Stimulated activated CD4-positive, alpha-beta T cell treated with anti-CD3 and anti-CD28 coated beads, Interleukin-2, amount 100 ng/mL, for 4 hours (primary cell): ENCODE data around the gene PLA2G12B.
"Not testable (repeated sequence)": the region's sequence is repeated elsewhere in the genome, so short reads cannot be mapped to it uniquely, and the experiment has no call there.

Experiments used
- DNase-seq: peaks from one replicate; pipeline ENCODE4 v3.0.0-alpha.2; 2020; ENCODE audit warnings: low read depth

Gene PLA2G12B

DNA sequence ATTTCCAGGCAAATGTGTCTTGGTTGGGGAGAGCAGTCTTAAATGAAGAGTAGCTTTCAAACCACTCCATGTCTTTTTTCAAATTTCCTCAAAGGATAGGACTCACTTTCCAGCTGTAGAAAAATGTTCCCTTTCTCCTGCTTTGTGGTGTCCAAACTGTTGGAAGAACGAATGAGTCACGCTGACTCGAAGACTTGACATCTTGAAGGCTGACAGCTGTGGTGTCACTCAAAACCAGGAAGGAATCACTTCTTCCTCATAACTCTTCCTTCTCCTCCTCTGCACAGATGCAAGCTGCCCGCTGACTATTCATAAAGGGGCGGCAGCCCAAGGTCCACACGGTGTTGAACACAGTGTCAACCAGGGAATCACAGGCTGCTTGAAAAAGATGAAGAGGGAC, 19.2 kb downstream of the PLA2G12B start:
- DNase-seq: no peak

- DNase-seq: no peak
These were observed 22.2 kb downstream of the PLA2G12B start for GRCh38 chr10:72932259-72933015.

GRCh38 chr10:72930276-72930675, 24.3 kb downstream of the PLA2G12B start:
- DNase-seq: no peak

GRCh38 chr10:72928798-72929197, 25.8 kb downstream of the PLA2G12B start:
- DNase-seq: no peak

DNA sequence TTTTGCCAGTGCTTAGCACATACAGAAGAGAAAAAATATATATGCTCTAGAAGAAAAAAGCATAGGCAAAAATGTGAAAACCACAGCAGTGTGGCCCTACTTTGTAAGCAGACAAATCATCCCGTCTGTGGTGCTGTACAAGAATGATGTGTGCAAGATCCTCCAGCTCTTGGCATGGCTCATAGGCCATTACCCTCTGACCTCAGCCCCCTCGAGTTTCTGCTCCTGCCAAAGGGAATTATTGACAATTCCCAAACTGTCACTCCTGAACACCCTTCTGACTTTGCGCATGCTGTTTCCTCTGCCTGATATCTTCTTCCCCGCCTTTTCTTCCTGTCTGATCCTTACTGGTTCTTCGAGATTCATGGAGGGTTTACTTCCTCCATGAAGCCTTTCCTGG, 27.1 kb downstream of the PLA2G12B start:
- no peak for DNase-seq

DNA sequence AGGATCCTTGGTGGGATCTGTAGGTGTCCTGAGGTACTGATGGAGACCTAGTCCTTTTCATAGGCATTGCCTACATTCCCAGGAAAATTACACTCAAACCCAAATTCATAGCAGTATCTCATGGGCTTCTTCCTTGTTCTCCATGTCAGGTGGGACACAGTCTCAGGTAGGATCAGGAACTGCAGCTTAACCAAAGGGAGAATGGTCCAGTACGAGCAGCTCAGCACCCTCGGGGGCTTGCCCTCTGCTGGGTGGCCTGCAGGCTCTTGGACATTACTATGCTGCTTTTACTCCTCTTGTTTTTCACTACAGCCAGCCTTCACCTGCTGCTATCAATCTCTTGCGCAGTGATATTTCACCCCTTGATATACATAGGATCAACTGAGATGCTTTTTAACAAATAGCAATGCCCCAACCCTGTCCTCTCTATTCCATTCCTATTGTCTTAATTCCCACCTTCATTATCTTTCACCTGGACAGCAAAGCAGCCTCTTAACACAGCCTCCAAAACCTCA, 28.6 kb downstream of the PLA2G12B start:
- no peak for DNase-seq

GRCh38 chr10:72924351-72924750, 30.3 kb downstream of the PLA2G12B start:
- DNase-seq: no peak

GRCh38 chr10:72921147-72921683, 33.4 kb downstream of the PLA2G12B start:
- not testable (repeated sequence) for DNase-seq

DNA sequence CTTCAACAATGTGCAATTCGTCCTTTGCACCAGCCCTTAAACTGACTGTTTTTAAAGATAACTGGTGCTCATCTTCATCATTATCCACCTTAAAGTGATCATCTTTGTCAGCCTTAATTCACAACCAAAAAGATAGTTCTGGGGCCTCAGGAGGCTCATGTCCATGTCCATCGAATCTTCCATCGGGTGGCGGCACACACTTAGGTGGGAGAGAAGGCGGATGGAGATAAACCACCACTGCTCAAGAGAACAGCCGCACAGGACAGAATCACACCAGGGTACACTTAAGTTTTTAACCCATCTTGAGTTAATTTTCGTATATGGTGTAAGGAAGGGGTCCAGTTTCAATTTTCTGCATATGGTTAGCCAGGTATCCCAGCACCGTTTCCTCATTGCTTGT, 36.3 kb downstream of the PLA2G12B start:
- no peak for DNase-seq

DNA sequence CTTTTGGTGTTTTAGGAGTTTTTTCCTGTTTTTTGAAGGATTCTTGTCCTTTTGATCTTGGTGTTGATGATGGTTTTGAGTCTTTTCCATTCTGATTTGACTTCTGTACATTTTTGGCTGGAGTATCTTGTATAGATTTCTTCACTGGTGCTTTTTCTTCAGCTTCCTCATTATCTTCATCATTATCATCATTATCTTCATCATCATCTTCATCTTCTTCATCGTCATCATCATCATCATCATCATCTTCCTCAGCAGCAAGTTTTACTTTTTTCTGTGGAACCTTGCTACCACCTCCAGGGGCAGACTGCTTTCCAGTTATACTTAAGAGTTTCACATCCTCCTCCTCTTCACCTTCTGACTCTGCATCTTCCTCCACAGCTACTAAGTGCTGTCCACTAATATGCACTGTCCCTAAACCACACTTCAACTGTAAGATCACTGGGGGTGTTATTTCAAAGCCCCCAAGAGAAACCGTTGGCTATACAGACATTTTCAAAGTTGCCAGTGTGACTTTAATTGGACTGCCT, 36.7 kb downstream of the PLA2G12B start:
- DNase-seq: not testable (repeated sequence)

GRCh38 chr10:72917201-72917600, 37.4 kb downstream of the PLA2G12B start:
- not testable (repeated sequence) for DNase-seq

- DNase-seq: no peak
These were observed 41.3 kb downstream of the PLA2G12B start for GRCh38 chr10:72913287-72913686.

GRCh38 chr10:72912736-72913135, 41.9 kb downstream of the PLA2G12B start:
- DNase-seq: no peak

- no peak for DNase-seq
These were observed 42.8 kb downstream of the PLA2G12B start for GRCh38 chr10:72911758-72912157.

- no peak for DNase-seq
These were observed 43.9 kb downstream of the PLA2G12B start for GRCh38 chr10:72910705-72911104.

DNA sequence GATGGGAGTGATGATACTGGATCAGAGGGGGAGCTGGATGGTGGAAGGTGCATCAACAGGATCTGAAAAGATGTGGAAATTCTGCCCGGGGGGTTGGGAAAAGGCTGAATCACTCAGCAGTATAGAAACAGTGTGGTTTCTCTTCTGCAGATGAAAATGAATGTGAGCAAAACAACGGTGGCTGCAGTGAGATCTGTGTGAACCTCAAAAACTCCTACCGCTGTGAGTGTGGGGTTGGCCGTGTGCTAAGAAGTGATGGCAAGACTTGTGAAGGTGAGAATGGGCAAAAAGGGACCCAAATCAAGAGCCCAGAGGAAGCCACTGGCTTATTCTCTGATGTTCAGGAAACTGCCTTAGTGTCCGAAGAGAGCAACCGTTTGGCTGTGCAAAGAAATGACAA, 48.2 kb downstream of the PLA2G12B start:
- DNase-seq: no peak

- DNase-seq: no peak
These were observed 49.8 kb downstream of the PLA2G12B start for GRCh38 chr10:72904806-72905205.

DNA sequence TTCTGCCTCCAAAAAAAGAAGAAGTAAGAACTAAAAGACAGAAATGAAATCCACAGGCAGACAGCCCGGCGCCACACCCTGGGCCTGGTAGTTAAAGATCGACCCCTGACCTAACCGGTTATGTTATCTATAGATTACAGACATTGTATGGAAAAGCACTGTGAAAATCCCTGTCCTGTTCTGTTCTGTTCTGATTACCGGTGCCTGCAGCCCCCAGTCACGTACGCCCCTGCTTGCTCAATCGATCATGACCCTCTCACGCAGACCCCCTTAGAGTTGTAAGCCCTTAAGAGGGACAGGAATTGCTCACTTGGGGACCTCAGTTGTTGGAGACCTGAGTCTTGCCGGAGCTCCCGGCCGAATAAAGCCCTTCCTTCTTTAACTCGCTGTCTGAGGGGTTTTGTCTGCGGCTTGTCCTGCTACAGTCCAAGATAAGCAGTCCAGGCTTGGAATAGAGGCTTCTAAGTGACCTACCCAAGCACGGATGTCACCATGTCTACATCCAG, 50.6 kb downstream of the PLA2G12B start:
- not testable (repeated sequence) for DNase-seq

- no peak for DNase-seq
These were observed 55.1 kb downstream of the PLA2G12B start for GRCh38 chr10:72899545-72899944.

GRCh38 chr10:72898616-72899015, 56.0 kb downstream of the PLA2G12B start:
- no peak for DNase-seq

DNA sequence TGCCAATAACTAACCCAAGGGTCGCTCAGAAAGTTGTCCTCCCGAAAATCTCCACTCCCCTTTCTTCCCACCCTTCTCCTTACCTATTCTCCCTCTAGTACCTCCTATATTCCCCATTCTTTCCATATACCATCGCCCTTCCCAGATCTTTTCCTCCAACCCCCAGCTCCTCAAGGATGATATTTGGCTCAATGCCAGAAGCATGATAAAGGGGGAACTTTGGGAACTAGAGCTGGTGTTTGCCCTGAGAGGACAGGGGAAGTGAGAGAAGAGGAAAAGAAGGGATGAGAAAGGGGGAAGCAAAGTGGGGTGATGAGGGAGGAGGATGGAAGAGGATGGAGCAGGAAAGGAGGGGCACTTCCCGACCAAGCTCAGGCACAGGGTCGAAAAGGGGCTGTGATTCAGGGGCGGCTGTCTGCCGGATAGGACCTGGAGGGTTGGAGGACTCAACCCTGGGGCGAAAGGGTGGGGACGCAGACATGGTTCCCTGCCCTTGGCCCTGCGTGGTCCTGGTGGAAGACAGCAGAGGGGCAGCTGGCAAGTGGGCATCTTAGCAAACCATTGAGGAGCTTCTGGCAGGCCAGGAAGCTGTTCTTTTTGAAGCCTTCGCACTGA, 59.3 kb downstream of the PLA2G12B start:
- DNase-seq: no peak

DNA sequence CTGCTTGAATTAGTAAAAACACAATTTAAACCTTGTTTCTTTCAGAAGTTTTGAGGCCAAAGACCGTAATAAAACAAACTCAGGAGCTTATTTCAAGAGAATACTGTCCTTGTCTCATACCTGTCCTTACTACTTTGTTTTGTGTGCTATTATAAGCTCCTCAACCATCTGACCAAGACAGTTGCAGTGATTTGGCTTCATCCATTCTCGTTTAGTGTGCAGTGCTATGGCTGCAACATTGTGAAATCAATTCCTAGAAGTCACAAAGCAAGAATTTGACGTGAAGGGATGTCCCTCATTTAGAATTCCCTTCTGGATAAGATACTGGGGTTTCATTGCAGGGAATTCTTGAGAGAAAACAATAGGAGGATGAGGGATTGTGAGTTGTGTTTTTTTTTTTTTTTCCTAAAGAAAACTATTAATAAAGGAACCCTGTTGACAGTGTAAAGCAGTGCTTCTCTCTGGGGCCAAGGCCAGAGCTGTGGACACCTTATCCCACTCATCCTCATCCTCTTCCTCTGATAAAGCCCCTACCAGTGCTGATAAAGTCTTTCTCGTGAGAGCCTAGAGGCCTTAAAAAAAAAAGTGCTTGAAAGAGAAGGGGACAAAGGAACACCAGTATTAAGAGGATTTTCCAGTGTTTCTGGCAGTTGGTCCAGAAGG, 61.3 kb downstream of the PLA2G12B start, which contains the start of gene OIT3:
TSS of gene OIT3 (plus strand) at position 604 of the 663 bp plus-strand sequence. CDS start 60 bp downstream, outside the sequence.
- no peak for DNase-seq
